Osteoblast (primary cell): ENCODE results near the gene USP12. TPM values are rescaled to one million over a fixed set of nuclear protein-coding genes. Genes with fewer than 3 reads are reported as not detected.
A peak's percentile ranks its signal among the peaks of the same experiment; 100 is the strongest.

Source experiments
- DNase-seq: peaks from one replicate; pipeline ENCODE4 v3.0.0; 2011; ENCODE audit warnings: low spot score, mixed read lengths; ENCODE audit not compliant: insufficient read length; ENCODE audit errors: missing footprints
- H2AFZ ChIP-seq: 2 replicates; pipeline ENCODE4 v1.6.0; 2011; ENCODE audit warnings: mild to moderate bottlenecking, low read length
- H3K27ac ChIP-seq: 2 replicates; pipeline ENCODE4 v1.5.1; 2011; ENCODE audit warnings: mild to moderate bottlenecking, low read depth, low read length, moderate library complexity
- H3K27me3 ChIP-seq: 2 replicates; pipeline ENCODE4 v1.6.0; 2012; ENCODE audit warnings: mild to moderate bottlenecking, control low read depth, inconsistent platforms, low read length, moderate library complexity; ENCODE audit not compliant: insufficient read depth
- H3K36me3 ChIP-seq: 2 replicates; pipeline ENCODE4 v1.5.1; 2011; ENCODE audit warnings: mild to moderate bottlenecking, low read length, control low read depth, moderate library complexity; ENCODE audit not compliant: insufficient read depth
- H3K4me1 ChIP-seq: 2 replicates; pipeline ENCODE4 v1.5.1; 2011; ENCODE audit warnings: mild to moderate bottlenecking, low read length, control low read depth, moderate library complexity; ENCODE audit not compliant: insufficient read depth
- H3K4me2 ChIP-seq: 2 replicates; pipeline ENCODE4 v1.6.0; 2011; ENCODE audit warnings: mild to moderate bottlenecking, low read length; ENCODE audit not compliant: insufficient read depth
- H3K4me3 ChIP-seq: fragments of 200-600 bp; sonication (generic); 3 replicates; pipeline ENCODE4 v1.5.1; 2012; ENCODE audit warnings: mild to moderate bottlenecking, low read length, inconsistent platforms; ENCODE audit not compliant: insufficient read depth
- H3K79me2 ChIP-seq: 2 replicates; pipeline ENCODE4 v1.6.0; 2012; ENCODE audit warnings: mild to moderate bottlenecking, low read length, control low read depth, inconsistent platforms; ENCODE audit not compliant: insufficient read depth
- H3K9me3 ChIP-seq: 2 replicates; pipeline ENCODE4 v1.5.1; 2011; ENCODE audit warnings: low read depth, low read length, control low read depth
- H4K20me1 ChIP-seq: 2 replicates; pipeline ENCODE4 v1.6.0; 2012; ENCODE audit warnings: mild to moderate bottlenecking, low read length, control low read depth; ENCODE audit not compliant: insufficient read depth
- total RNA-seq: library from RNA; depleted of rRNA; stranded (reverse); fragments of >200 nt; gene quantifications from 2 replicates; pipeline ENCODE4 v1.2.3, GENCODE V29; 2012
- TF ChIP-seq, protein P1 (sequence below): IDR thresholded peaks from 2 replicates; pipeline ENCODE4 v1.5.1; 2011; ENCODE audit warnings: mild to moderate bottlenecking, low read depth, low read length, moderate library complexity; ENCODE audit errors: extremely low read depth

Gene USP12
- total RNA-seq, 1 donor = 24.6 TPM

GRCh38 chr13:27035892-27036235, 135.7 kb downstream of the USP12 start:
- Histone ChIP-seq H2AFZ (no peak overlapping the region), H3K27ac (no peak overlapping the region), H3K4me1 (peaks cover 32% of the 10 kb centered on the region), H3K36me3 (no peaks in the 10 kb centered on the region), H3K9me3 (no peaks in the 10 kb centered on the region), H4K20me1 (no peaks in the 10 kb centered on the region), H3K4me3 (no peak overlapping the region), H3K79me2 (no peaks in the 10 kb centered on the region), H3K4me2 (peak overlapping the region; percentile 34), H3K27me3 (no peaks in the 10 kb centered on the region)
- TF ChIP-seq, protein P1, sequence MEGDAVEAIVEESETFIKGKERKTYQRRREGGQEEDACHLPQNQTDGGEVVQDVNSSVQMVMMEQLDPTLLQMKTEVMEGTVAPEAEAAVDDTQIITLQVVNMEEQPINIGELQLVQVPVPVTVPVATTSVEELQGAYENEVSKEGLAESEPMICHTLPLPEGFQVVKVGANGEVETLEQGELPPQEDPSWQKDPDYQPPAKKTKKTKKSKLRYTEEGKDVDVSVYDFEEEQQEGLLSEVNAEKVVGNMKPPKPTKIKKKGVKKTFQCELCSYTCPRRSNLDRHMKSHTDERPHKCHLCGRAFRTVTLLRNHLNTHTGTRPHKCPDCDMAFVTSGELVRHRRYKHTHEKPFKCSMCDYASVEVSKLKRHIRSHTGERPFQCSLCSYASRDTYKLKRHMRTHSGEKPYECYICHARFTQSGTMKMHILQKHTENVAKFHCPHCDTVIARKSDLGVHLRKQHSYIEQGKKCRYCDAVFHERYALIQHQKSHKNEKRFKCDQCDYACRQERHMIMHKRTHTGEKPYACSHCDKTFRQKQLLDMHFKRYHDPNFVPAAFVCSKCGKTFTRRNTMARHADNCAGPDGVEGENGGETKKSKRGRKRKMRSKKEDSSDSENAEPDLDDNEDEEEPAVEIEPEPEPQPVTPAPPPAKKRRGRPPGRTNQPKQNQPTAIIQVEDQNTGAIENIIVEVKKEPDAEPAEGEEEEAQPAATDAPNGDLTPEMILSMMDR = no peak
- DNase-seq = peak; percentile 63

GRCh38 chr13:27034678-27035111, 136.9 kb downstream of the USP12 start:
- Histone ChIP-seq H3K79me2 (no peaks in the 10 kb centered on the region), H3K27me3 (peaks cover under 1% of the 10 kb centered on the region), H3K36me3 (no peaks in the 10 kb centered on the region), H2AFZ (peak overlapping the region; percentile 39), H3K27ac (no peak overlapping the region), H3K4me2 (peak overlapping the region; percentile 51), H4K20me1 (no peaks in the 10 kb centered on the region), H3K4me3 (peak overlapping the region; percentile 36), H3K9me3 (no peaks in the 10 kb centered on the region), H3K4me1 (peaks cover 23% of the 10 kb centered on the region)
- TF ChIP-seq, protein P1 = no peak
- no peak for DNase-seq

- Histone ChIP-seq H3K27ac (no peak overlapping the region), H3K9me3 (no peaks in the 10 kb centered on the region), H3K4me2 (no peak overlapping the region), H3K27me3 (peaks cover 32% of the 10 kb centered on the region), H3K79me2 (no peaks in the 10 kb centered on the region), H3K36me3 (no peaks in the 10 kb centered on the region), H3K4me3 (no peak overlapping the region), H2AFZ (no peak overlapping the region), H3K4me1 (peaks cover 6% of the 10 kb centered on the region), H4K20me1 (peaks cover 1% of the 10 kb centered on the region)
- no peak for DNase-seq
- TF ChIP-seq, protein P1 = no peak
Observed at GRCh38 chr13:27028683-27029480, 142.7 kb downstream of the USP12 start.

GRCh38 chr13:27027086-27027667, 144.4 kb downstream of the USP12 start:
- H4K20me1 ChIP-seq = peaks cover 2% of the 10 kb centered on the region
- no peak overlapping the region for H3K4me2 ChIP-seq
- H3K27me3 ChIP-seq = peaks cover 32% of the 10 kb centered on the region
- TF ChIP-seq, protein P1 = no peak
- H3K36me3 ChIP-seq = no peaks in the 10 kb centered on the region
- no peaks in the 10 kb centered on the region for H3K9me3 ChIP-seq
- no peak for DNase-seq
- peaks cover 22% of the 10 kb centered on the region for H3K4me1 ChIP-seq
- no peaks in the 10 kb centered on the region for H3K79me2 ChIP-seq
- no peak overlapping the region for H2AFZ ChIP-seq
- H3K27ac ChIP-seq = no peak overlapping the region
- H3K4me3 ChIP-seq = no peak overlapping the region
